GM19463 (cell line): Measurements from ENCODE around the gene SLC25A42.

Source experiments
- ATAC-seq: cut with Tn5 transposase; IDR thresholded peaks from one replicate; pipeline ENCODE4 v1.9.1; 2021; ENCODE audit warnings: mild to moderate bottlenecking, moderate library complexity; ENCODE audit not compliant: unreplicated experiment

Gene SLC25A42

DNA sequence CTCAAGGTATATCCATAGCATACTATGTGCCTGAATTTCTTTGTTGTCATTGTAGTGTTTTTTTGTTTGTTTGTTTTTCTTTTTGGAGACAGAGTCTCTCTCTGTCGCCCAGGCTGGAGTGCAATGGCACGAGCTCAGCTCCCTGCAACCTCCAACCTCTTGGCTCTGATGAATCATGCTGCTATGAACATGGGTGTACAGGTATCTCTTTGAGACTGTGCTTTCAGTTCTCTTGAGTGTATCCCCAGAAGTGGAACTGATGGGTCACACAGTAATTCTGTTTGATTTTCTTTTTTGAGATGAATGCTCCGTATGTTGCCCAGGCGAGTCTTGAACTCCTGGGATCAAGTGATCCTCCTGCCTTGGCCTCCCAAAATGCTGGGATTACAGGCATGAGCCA lies 13.7 kb upstream of the SLC25A42 start:
- ATAC-seq, result no peak

DNA sequence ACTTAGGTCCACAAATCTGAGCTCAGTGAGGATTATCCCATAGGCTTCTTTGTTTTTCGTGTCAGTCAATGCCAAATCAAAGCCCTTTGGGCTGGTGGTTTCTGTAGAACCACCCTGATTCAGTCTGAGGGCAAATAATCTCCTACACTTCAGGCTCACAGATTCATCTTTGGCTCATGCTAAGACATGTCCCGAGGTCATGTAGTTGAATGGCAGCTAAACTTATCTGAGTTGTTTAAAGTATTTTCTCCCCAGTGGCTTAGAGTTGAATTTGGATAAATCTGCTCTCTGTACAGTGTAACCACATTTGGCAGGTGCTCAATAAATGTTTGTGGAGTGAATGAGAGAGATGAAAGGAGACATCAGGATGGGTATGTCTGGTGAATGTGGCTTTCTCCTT lies 13.1 kb upstream of the SLC25A42 start:
- ATAC-seq, result no peak

DNA sequence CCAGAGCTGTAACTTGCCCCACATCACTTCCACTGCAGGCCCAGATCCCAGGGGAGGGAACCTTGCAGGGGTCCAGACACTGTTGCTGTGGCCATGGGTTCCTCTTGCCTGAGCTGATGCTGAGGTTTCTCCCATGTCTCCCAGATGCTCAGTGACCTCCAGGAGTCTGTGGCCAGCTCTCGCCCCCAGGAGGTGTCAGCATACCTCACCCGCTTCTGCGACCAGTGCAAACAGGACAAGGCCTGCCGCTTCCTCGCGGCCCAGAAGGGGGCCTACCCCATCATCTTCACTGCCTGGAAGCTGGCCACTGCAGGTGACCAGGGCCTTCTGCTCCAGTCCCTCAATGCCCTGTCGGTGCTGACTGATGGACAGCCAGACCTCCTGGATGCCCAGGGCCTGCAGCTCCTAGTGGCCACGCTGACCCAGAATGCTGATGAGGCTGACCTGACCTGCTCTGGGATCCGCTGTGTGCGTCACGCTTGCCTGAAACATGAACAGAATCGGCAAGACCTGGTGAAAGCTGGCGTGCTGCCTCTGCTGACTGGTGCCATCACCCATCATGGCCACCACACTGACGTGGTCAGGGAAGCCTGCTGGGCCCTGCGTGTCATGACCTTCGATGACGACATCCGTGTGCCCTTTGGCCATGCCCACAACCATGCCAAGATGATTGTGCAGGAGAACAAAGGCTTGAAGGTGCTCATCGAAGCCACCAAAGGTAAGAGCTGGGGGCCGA lies 12.1 kb upstream of the SLC25A42 start:
- ATAC-seq, result no peak

DNA sequence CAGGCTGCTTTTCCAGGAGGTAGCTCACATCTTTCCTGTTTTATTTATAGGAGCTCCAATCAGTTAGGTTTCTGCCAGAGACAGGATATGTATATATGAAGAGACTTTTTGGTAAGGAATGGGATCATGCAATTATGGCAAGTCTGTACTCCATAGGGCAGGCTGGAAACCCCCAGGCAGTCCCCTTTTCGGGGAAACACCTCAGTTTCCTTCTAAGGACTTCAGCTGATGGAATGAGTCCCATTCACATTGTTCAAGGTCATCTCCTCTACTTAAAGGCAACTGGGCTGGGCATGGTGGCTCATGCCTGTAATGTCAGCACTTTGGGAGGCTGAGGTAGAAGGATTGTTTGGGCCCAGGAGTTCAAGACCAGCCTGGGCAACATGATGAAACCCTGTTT lies 10.9 kb upstream of the SLC25A42 start:
- no peak for ATAC-seq

DNA sequence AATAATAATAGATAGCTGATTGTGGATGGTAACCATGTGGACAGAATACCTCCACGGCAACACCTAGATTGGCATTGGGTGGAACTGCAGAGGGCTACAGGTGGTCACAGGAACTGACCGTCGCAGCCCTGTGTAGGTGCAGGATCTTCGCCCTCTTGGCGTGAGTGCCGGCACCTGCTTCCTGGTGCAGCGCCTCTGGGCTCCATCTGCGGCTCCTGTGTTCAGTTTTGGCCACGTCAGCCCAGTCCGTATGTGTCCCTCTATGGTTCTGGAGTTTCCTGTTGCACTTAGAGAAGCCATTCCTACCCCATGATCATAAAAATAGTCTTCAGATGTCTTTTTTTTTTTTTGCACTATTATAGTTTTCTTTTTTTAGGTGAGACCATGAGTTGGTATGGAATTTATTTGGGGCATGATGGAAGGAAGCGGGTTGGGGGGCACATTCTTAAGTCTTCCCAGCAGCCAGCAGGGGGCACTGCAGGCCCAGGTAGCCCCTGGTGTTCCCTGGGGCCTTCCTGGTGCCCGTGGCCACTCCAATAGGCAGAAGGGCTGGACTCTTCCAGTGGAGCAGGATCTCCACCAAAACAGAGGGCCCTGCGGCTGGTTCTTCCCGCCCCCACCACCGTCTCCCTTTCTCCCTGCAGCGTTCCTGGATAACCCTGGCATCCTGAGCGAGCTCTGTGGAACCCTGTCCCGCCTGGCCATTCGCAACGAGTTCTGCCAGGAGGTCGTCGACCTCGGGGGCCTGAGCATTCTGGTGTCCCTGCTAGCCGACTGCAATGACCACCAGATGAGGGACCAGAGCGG lies 10.1 kb upstream of the SLC25A42 start:
- no peak for ATAC-seq

- ATAC-seq, result no peak
These were observed 9.4 kb upstream of the SLC25A42 start for GRCh38 chr19:19054315-19054938.

DNA sequence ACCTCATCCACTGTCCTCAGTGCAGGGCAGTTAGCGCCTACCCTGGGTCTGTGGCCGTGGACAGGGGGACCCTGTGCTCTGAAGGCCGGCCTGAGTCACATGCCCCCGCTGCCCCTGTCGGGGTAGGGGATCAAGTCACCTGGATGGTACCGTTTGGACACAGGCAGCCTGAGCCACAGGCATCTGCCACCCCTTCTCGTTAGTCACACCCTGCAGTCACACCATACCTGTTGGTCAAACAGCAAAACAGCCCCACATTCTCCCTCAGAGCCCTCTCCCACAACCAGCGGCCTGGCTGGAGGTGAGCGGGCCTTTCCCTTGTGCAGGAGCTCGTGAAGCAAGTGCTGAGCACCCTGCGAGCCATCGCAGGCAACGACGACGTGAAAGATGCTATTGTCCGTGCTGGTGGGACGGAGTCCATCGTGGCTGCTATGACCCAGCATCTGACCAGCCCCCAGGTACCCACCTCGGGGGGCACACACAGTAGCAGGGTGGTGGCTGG lies 8.8 kb upstream of the SLC25A42 start:
- ATAC-seq, result no peak

DNA sequence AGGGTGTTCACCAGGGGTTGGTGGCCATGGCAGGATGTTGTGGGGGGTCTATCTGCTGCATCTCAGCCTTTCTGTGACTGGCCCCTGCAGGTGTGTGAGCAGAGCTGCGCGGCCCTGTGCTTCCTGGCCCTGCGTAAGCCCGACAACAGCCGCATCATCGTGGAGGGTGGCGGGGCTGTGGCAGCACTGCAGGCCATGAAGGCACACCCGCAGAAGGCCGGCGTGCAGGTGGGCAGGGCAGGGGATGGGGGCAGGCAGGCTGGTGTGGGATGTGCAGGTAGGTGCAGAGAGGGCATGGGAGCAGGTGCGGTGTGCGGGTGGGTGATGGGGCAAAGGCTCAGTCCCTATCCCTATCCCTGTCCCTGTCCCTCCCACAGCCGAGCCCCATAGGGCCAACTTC lies 8.1 kb upstream of the SLC25A42 start:
- no peak for ATAC-seq

DNA sequence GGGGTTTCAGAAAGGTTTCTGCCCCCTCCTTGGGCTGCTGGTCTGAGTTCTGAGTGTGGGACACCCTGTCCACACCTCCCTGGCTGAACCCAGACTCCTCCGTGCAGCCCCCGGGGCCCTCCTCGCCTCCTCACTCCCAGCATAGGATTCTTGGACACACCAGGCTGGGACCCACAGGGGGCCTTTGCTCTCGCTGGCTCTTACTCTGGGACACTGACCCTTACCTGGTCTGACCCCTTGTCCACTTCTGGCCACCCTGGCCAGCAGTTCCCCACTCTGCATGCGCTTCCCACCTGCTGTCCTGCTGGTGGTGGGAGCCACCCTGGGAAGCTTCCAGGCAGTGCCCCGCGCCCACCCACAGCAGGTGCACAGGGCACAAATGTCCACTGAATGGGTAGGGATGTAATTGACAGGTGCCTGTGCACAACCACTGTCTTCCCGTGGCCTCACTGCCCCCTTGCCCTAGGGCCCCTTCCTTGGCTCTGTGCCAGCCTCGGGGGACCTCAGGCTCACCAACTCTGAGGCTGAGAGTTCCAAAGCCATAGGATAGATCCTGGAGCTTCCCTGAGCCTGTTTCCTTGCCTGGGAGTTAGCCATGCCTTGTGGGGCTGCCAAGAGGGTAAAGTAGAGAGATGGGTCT lies 7.0 kb upstream of the SLC25A42 start:
- no peak for ATAC-seq

DNA sequence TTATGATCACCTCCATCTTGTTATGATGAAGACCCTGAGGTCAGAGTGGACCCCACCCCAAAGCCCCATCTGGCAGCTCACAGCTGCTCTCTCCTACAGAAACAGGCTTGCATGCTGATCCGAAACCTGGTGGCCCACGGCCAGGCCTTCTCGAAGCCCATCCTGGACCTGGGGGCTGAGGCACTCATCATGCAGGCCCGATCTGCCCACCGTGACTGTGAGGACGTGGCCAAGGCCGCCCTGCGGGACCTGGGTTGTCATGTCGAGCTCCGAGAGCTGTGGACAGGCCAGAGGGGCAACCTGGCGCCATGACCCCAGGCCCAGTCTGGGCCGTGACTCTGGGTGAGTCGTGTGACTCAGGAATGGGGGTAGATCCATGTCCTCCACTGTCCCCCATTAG lies 6.5 kb upstream of the SLC25A42 start:
- ATAC-seq, result no peak

- ATAC-seq, result no peak
These were observed 6.1 kb upstream of the SLC25A42 start for GRCh38 chr19:19057720-19058119.

DNA sequence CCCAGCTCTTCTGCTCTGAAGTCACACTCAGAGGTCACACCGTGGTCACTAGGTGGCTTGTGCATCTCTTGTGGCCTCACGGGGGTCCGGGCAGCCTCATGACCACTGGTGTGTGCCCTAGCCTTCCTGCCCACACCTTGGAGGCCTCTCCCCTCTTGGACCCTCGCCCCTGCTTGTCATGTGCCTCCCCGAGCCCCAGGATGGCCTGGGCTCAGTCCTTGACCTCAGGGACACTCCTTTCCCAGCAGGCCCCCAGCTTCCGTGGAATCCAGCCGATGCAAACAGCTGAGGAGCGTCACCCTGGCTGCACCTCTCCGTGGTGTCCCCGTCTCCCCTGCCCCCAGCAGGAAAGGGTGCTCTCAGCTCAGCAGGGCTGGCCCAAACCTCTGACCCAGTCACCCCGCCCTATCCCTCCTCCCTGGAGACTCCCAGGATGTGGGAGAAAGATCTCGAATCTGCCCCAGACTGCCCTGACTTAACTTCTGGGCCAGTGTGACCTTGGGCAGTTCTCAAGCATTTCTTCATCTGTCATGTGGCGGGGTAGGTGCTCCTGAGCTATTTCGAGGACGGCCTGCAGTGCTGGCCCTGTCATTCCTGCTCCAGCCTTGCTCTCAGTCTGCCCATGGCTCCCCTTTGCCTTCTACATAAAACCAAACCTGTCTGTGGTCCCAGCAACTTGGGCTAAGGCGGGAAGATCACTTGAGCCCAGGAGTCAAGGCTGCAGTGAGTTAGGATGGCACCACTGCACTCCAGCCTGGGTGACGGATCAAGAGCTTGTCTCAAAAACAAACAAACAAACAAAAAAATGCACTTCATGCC lies 4.6 kb upstream of the SLC25A42 start:
- no peak for ATAC-seq

GRCh38 chr19:19059837-19060611 lies 3.8 kb upstream of the SLC25A42 start:
- no peak for ATAC-seq

DNA sequence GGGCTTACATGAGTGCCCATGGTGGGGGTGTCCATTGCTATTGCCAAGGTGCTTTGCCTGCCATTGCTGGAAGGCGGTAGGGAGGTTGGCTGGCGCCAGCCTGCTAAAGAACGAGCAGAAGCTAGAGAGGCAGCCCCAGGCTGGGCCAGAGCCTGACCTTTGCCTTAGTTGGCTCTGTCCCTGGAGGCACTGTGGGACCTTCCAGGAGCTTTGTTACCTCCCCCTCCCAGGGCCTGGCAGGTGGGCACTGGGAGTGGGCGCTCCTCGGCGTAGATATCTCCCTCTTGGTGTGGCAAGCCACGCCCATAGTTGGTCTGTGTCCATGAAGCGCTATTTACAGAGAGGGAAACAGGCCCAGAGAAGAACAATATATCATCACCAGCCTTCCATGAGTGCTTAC lies 2.3 kb upstream of the SLC25A42 start:
- no peak for ATAC-seq

DNA sequence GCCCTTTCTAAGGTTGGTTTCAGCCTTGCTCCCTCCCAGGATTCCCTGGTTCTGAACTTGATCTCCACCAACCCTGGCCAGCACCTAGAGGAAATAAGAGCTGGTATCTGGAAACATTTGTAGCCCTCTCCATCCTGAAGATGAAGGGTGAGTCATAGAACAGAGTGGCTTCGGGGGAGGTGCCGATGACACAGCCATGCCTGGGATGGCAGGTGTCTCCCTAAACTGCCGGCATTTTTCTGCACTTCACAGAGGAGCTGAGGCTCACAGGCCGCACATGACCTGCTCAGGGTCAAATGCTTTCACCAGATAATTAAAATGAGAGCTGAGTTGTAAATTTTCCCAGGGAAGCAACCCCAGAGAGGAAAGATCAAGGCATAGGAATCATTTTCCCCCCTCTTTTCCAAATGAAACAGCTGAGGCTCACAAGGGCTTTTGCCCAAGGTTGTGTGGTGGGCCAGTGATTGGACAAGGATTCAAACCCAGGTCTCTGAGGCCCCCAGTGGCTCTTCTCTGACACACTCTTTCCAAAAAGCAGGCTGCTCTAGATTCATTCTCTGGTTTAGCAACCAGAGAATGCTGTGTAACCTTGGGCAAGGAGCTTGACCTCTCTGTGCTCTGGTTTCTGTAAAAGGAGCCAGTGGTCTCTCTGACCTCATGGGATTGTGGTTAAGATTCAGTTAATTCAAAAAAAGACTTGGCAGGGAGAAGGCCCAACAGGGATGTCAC lies 1.2 kb upstream of the SLC25A42 start:
- ATAC-seq, result no peak

DNA sequence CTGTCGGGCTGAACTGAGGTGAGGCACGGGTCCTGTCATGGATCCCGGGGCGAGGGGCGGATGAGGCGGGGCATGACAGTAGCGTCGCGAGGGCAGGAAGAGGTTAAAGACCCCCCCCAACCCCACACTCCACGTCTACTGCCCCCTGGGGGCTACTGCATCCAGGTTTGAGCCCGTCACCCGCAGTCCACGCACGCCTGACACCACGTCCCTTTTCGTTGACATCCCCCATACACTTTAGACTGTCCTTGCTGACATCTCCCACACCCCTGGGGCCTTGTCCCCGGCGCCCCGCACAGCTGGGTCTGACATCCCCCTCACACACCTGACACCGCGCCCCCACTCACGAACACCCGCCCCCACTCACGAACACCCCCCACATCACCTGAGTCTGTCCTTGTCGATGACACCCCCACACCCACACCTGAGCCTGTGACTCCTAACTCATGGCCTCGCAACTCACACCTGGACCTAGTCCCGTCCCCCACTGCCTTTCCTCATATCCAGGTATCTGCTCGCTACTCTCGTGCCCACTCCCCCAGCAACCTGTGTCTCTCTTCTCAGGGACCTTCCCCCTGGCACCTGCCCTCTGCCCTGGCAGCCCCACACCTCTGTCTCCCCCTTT lies 416 bp downstream of the SLC25A42 start:
- ATAC-seq, result no peak

- no peak for ATAC-seq
These were observed 1.3 kb downstream of the SLC25A42 start for GRCh38 chr19:19064811-19065745.
